Keratinocyte (primary cell): ENCODE results near the gene KIRREL2.

ENCODE experiments used
- EZH2 ChIP-seq: IDR thresholded peaks from one replicate; pipeline ENCODE4 v1.6.1; 2012; ENCODE audit warnings: inconsistent platforms, mild to moderate bottlenecking, low read length, moderate library complexity
- TF ChIP-seq, protein P1 (sequence below), 3 experiments: IDR thresholded peaks in 1 of 3; conservative IDR thresholded peaks in 1 of 3; optimal IDR thresholded peaks in 1 of 3; 2 replicates in 2 of 3; 3 replicates in 1 of 3; pipeline versions ENCODE3 to v1.5.1; 2011; ENCODE audit warnings: low read length in 3 of 3, mild to moderate bottlenecking in 3 of 3, moderate library complexity in 2 of 3, control low read depth in 1 of 3, inconsistent platforms in 1 of 3; ENCODE audit not compliant: insufficient read depth in 2 of 3; ENCODE audit errors: extremely low read depth in 1 of 3

DNA sequence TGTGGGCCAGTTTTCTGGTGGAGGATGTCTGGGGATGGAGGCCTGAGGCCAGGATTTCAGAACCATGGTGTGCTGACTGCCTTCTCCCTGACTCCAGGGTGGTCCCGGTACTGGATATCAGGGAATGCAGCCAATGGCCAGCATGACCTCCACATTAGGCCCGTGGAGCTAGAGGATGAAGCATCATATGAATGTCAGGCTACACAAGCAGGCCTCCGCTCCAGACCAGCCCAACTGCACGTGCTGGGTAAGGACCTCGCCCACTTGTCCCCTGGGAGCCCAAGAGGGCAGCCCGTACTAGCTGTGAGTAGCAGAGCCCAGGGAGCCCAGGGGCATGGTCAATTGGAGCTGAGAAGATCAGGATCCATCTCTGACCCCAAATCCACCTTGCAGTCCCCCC is 1.6 kb downstream of the KIRREL2 start:
- TF ChIP-seq, protein P1, sequence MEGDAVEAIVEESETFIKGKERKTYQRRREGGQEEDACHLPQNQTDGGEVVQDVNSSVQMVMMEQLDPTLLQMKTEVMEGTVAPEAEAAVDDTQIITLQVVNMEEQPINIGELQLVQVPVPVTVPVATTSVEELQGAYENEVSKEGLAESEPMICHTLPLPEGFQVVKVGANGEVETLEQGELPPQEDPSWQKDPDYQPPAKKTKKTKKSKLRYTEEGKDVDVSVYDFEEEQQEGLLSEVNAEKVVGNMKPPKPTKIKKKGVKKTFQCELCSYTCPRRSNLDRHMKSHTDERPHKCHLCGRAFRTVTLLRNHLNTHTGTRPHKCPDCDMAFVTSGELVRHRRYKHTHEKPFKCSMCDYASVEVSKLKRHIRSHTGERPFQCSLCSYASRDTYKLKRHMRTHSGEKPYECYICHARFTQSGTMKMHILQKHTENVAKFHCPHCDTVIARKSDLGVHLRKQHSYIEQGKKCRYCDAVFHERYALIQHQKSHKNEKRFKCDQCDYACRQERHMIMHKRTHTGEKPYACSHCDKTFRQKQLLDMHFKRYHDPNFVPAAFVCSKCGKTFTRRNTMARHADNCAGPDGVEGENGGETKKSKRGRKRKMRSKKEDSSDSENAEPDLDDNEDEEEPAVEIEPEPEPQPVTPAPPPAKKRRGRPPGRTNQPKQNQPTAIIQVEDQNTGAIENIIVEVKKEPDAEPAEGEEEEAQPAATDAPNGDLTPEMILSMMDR (optimal IDR thresholded peaks at IDR 0.05 in 1 of 3, IDR thresholded peaks at IDR 0.05 in 1 of 3, conservative IDR thresholded peaks at IDR 0.05 in 1 of 3; ENCODE audit: extremely low read depth in 1 of 3, insufficient read depth in 2 of 3, low read length in 3 of 3) = no peak
- no peak for TF ChIP-seq EZH2
